ENCODE data around the gene SLC6A19. TPM values are rescaled to one million over a fixed set of nuclear protein-coding genes. Genes with fewer than 3 reads are reported as not detected.

Gene SLC6A19
- total RNA-seq, 4 donors from 2014 or later = 9.9 to 934 (median 516) TPM

- H3K9me3 ChIP-seq = no peaks in the 10 kb centered on the region
- no peaks in the 10 kb centered on the region for H3K27me3 ChIP-seq
- H3K36me3 ChIP-seq = peaks cover 0 to 43% (median 0%) of the 10 kb centered on the region in 3 donors
- DNase-seq = no peak
- peaks cover 0 to 8% (median 0%) of the 10 kb centered on the region in 4 donors for H3K4me1 ChIP-seq
- H3K27ac ChIP-seq = no peak overlapping the region
- TF ChIP-seq, protein P1, sequence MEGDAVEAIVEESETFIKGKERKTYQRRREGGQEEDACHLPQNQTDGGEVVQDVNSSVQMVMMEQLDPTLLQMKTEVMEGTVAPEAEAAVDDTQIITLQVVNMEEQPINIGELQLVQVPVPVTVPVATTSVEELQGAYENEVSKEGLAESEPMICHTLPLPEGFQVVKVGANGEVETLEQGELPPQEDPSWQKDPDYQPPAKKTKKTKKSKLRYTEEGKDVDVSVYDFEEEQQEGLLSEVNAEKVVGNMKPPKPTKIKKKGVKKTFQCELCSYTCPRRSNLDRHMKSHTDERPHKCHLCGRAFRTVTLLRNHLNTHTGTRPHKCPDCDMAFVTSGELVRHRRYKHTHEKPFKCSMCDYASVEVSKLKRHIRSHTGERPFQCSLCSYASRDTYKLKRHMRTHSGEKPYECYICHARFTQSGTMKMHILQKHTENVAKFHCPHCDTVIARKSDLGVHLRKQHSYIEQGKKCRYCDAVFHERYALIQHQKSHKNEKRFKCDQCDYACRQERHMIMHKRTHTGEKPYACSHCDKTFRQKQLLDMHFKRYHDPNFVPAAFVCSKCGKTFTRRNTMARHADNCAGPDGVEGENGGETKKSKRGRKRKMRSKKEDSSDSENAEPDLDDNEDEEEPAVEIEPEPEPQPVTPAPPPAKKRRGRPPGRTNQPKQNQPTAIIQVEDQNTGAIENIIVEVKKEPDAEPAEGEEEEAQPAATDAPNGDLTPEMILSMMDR (IDR thresholded peaks at IDR 0.05) = no peak
- no peak for TF ChIP-seq POLR2A (IDR thresholded peaks at IDR 0.05)
- no peak overlapping the region for H3K4me3 ChIP-seq
These were observed 8.7 kb downstream of the SLC6A19 start for GRCh38 chr5:1209896-1210776.

DNA sequence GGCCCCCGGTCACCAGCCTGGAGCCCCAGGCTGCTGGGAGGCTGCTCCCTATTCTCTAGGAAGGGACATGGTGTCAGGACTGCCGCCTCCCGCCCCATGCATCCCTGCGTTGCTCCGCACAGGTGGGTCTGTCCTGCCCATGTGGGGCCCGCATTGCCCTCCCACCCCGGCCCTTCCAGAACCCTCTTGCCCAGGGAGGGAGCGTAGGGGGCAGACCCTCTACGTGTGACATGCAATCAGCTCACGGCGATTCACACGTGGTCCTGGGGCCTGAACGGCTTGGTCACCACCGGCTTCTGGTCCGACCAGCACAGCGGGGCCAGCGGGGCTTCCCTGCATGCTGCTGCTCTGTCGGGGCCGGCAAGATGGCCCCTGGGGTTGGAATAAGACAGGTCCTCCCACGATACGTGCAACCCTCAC lies 9.4 kb downstream of the SLC6A19 start:
- peaks cover 0 to 5% (median 0%) of the 10 kb centered on the region in 4 donors for H3K4me1 ChIP-seq
- H3K9me3 ChIP-seq = no peaks in the 10 kb centered on the region
- no peak overlapping the region for H3K27ac ChIP-seq
- no peak overlapping the region for H3K4me3 ChIP-seq
- peaks cover 0 to 43% (median 0%) of the 10 kb centered on the region in 3 donors for H3K36me3 ChIP-seq
- no peak for DNase-seq
- H3K27me3 ChIP-seq = no peaks in the 10 kb centered on the region
- TF ChIP-seq, protein P1 (IDR thresholded peaks at IDR 0.05) = no peak
- TF ChIP-seq POLR2A (IDR thresholded peaks at IDR 0.05) = no peak

- no peak for DNase-seq
- H3K4me3 ChIP-seq = no peak overlapping the region
- no peak overlapping the region for H3K27ac ChIP-seq
- peaks cover 0 to 47% (median 0%) of the 10 kb centered on the region in 3 donors for H3K36me3 ChIP-seq
- no peak for TF ChIP-seq POLR2A (IDR thresholded peaks at IDR 0.05)
- TF ChIP-seq, protein P1 (IDR thresholded peaks at IDR 0.05) = no peak
- no peaks in the 10 kb centered on the region for H3K27me3 ChIP-seq
- H3K9me3 ChIP-seq = no peaks in the 10 kb centered on the region
- peaks cover 0 to 5% (median 0%) of the 10 kb centered on the region in 4 donors for H3K4me1 ChIP-seq
These were observed 10.3 kb downstream of the SLC6A19 start for GRCh38 chr5:1211701-1212100.

GRCh38 chr5:1212271-1212670 lies 10.9 kb downstream of the SLC6A19 start:
- no peak overlapping the region for H3K27ac ChIP-seq
- no peaks in the 10 kb centered on the region for H3K27me3 ChIP-seq
- no peak overlapping the region for H3K4me3 ChIP-seq
- no peak for TF ChIP-seq POLR2A (IDR thresholded peaks at IDR 0.05)
- TF ChIP-seq, protein P1 (IDR thresholded peaks at IDR 0.05) = no peak
- peaks cover 0 to 49% (median 0%) of the 10 kb centered on the region in 3 donors for H3K36me3 ChIP-seq
- DNase-seq = no peak
- H3K9me3 ChIP-seq = no peaks in the 10 kb centered on the region
- H3K4me1 ChIP-seq = no peaks in the 10 kb centered on the region

DNA sequence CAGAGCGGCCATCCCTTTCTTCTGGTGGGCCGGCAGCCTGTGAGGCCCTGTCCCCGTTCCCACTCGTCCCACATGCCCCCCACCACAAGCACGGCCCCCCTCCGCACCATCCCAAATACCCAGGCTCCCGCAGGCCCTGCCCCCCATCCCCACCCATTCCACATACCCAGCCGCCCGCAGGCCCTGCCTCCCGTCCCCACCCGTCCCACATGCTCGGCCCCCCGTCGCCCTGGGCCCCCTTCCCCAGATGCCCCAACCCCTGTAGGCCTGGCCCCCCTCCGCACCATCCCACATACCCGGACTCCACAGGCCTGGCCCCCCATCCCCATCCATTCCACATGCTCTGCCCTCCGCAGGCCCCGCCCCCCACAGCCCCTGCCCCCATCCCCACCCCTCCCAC lies 11.5 kb downstream of the SLC6A19 start:
- DNase-seq = no peak
- TF ChIP-seq, protein P1 (IDR thresholded peaks at IDR 0.05) = no peak
- TF ChIP-seq POLR2A (IDR thresholded peaks at IDR 0.05) = no peak
- no peaks in the 10 kb centered on the region for H3K9me3 ChIP-seq
- H3K27ac ChIP-seq = no peak overlapping the region
- no peaks in the 10 kb centered on the region for H3K4me1 ChIP-seq
- H3K27me3 ChIP-seq = no peaks in the 10 kb centered on the region
- H3K4me3 ChIP-seq = no peak overlapping the region
- H3K36me3 ChIP-seq = peaks cover 0 to 55% (median 0%) of the 10 kb centered on the region in 3 donors

Measured in Peyer's patch (tissue), 4 donors.